ENCODE data around the gene L1CAM.

Gene L1CAM

DNA sequence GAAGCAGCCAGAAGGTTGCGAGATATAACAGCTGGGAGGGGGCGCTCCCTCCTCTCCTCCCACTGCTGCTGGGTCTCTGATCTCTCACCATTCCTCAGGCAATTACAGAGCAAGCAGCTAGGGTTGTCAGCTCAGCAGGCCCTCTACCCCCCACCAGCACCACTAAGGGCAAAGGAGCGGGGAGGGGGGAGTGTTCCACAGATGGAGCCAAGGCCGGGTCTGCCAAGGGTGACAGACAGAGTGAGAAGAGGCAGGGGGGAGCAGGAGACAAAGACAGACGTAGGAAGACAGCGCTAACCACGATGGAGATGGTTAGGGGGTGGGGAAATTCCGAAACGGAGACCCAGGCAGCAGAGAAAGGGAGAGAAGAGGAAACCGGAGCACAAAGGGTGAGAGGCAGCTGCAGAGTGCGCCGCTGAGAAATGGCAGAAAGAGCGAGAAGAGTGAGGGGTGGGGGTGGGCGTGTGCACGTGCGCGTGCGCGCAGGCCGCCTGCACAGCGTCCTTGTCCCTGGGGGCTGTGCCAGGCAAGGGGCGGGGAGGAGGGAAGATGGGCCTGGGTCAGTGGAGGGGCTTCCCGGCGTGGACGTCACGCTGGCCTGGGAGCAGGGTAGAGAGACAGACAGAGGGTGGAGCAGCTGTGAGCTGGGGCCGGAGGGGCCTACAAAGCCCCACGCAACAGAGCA lies 6.9 kb downstream of the L1CAM start:
- H3K4me3 ChIP-seq (ENCODE audit: low read depth, low read length): no peak overlapping the region
- in situ Hi-C loops (cut with HindIII; ENCODE audit: low sequenced_read_pairs): no loop called here
- DNase-seq (ENCODE audit: low read depth, low spot score): no peak
- TF ChIP-seq, protein P1, sequence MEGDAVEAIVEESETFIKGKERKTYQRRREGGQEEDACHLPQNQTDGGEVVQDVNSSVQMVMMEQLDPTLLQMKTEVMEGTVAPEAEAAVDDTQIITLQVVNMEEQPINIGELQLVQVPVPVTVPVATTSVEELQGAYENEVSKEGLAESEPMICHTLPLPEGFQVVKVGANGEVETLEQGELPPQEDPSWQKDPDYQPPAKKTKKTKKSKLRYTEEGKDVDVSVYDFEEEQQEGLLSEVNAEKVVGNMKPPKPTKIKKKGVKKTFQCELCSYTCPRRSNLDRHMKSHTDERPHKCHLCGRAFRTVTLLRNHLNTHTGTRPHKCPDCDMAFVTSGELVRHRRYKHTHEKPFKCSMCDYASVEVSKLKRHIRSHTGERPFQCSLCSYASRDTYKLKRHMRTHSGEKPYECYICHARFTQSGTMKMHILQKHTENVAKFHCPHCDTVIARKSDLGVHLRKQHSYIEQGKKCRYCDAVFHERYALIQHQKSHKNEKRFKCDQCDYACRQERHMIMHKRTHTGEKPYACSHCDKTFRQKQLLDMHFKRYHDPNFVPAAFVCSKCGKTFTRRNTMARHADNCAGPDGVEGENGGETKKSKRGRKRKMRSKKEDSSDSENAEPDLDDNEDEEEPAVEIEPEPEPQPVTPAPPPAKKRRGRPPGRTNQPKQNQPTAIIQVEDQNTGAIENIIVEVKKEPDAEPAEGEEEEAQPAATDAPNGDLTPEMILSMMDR (IDR thresholded peaks at IDR 0.05; ENCODE audit: low read depth, low read length): no peak

DNA sequence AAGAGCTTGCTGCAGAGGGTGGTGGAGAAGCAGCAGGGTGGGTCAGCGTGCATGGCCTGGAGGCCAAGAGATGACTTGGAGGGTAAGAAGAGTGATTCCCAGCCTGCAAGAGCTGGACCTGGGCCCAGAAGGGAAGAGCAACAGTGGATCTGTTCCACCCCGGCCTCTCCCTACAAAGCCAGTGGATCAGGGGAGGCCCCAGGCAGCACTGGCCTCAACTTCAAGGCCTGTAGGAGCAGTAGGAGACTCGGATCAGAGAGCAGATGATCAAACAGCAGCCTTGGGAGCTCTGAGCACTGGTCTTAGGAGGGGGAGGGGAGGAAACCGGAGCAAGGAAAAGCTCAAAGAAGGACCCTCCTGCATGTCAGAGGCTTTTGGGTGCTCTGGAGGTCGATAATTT lies 7.6 kb downstream of the L1CAM start:
- in situ Hi-C loops (cut with HindIII; ENCODE audit: low sequenced_read_pairs): no loop called here
- TF ChIP-seq, protein P1 (IDR thresholded peaks at IDR 0.05; ENCODE audit: low read depth, low read length): no peak
- no peak overlapping the region for H3K4me3 ChIP-seq (ENCODE audit: low read depth, low read length)
- DNase-seq (ENCODE audit: low read depth, low spot score): no peak

DNA sequence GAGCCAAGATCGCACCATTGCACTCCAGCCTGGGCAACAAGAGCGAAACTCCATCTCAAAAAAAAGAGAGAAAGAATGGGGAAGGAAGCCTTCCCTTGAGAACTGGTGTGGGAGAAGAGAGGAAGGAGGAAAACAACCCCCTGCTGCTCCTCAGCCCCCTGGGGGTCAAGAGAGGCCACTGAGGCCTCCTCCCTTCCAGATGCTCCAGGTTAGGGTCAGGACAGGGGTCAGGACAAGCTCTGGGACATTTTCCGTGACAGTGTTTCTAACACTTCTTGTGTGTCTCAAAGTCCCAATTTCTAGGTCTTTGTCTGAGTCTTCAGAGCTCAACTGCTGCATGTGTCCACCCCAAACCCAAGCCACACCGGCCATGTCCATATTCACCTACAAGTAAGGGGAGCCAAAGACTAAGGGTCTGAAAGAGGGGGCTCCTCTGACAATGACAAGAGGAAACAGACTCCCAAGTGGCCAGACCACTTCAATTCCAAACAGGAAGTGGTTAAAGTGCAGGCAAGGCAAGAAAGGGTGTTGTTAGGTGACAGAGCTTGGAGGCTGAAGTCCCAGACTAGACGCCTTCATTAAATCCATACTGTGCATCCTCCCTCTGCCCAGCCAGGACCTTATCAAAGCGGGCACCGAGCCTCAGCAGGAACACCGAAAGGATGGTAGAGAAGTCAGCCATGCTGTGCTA lies 8.3 kb downstream of the L1CAM start:
- in situ Hi-C loops (cut with HindIII; ENCODE audit: low sequenced_read_pairs): no loop called here
- TF ChIP-seq, protein P1 (IDR thresholded peaks at IDR 0.05; ENCODE audit: low read depth, low read length): no peak
- DNase-seq (ENCODE audit: low read depth, low spot score): no peak
- no peak overlapping the region for H3K4me3 ChIP-seq (ENCODE audit: low read depth, low read length)

DNA sequence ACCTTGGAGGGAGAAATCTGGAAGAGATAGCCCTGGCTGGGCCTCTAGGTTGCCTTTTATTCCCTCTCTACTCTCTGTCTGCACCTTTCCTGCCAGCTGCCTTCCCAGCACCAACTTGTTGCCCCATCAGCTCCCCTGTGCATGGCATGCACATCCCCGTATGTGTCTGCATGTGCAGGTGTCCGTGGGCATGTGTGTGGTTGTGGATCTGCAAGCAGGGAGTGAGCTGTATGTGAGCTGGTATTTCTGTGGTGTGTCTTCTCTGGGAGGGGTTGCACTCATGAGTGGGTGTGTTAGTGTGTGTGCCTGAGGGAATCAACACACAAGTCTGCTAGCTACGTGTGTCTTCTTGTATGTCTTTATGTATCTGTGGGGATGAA lies 9.9 kb downstream of the L1CAM start:
- in situ Hi-C loops (cut with HindIII; ENCODE audit: low sequenced_read_pairs): no loop called here
- no peak overlapping the region for H3K4me3 ChIP-seq (ENCODE audit: low read depth, low read length)
- TF ChIP-seq, protein P1 (IDR thresholded peaks at IDR 0.05; ENCODE audit: low read depth, low read length): no peak
- no peak for DNase-seq (ENCODE audit: low read depth, low spot score)

DNA sequence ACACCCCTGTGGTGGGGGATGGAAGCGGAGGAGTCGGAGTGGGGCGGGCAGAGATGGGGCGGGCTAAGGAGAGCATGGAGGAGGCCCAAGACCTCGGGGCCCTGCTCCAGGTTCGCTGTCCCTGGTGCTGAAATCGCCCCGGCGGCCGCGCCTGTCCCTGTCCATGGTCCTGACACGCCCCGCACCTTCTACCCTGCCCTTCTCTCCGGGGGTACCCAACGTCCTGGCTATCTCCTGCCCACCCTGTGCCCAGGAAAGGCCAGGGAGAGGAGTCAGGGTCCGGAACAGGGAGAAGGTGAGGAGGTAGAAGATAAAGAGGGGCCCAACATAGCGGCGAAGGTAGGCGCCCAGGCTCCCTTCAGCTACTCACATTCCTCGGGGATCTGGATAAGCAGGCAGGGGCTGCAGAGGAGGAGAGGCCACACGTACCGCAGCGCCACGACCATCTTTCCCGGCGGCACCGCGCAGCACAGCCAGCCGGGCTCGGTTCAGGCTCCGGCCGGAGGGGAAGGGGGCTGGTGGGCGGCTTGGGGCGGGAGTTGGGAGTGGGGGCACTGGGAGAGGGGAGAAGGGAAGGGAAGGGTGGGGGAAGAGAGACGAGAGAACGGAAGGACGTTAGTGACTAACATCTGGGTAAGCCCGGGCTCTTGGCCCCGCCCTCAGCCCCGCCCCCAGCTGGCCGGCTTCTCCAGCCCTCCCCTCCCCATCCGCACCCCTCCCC lies 10.4 kb downstream of the L1CAM start:
- in situ Hi-C loops (cut with HindIII; ENCODE audit: low sequenced_read_pairs): no loop called here
- no peak overlapping the region for H3K4me3 ChIP-seq (ENCODE audit: low read depth, low read length)
- DNase-seq (ENCODE audit: low read depth, low spot score): peak; percentile 5
- TF ChIP-seq, protein P1 (IDR thresholded peaks at IDR 0.05; ENCODE audit: low read depth, low read length): no peak

DNA sequence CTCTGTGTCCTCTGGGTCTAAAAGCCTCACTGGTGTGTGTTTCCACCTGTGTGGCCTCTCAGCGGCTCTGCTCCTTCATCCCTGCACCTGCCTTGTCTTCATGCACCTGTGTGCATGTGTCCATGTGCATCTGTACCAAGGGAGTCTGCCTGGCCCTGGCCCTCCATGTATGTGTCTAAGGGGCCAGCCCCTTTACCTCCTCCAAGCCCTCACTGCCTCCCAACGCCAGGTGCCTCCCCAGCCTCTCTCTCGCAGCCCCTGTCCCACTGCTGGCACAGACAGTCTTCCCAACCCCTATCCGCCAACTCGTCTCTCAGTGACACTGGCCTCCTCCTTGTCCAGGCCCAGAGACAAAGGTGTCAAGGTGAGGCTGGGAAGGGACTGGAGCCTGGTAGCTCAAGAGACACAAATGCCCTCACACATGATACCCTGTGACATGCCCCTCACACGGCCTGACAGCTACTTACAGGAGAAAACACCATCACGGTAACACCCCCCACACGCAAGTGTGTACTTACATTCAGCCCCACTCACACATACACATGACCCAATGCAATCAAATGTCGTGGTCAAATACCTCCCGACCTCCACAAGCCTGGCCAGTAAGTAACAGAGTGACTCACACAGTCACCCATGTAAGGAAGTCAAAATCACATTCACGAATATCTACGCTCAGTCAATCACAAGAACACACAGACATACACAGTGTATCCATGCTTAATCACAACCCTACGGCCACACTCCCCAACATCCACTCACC lies 11.4 kb downstream of the L1CAM start:
- in situ Hi-C loops (cut with HindIII; ENCODE audit: low sequenced_read_pairs): no loop called here
- DNase-seq (ENCODE audit: low read depth, low spot score): no peak
- TF ChIP-seq, protein P1 (IDR thresholded peaks at IDR 0.05; ENCODE audit: low read depth, low read length): no peak

More for the DNA sequence above, 11.4 kb downstream of the L1CAM start:
- H3K4me3 ChIP-seq (ENCODE audit: low read depth, low read length): no peak overlapping the region

All from astrocyte of the spinal cord (primary cell).